ENCODE data around the gene NAV2. TPM values are rescaled to one million over a fixed set of nuclear protein-coding genes. Genes with fewer than 3 reads are reported as not detected.
A peak's percentile ranks its signal among the peaks of the same experiment; 100 is the strongest.

Gene NAV2
- total RNA-seq, 1 experiment from 2014 or later: 46.3 TPM

- Histone ChIP-seq H3K23me2 (ENCODE audit: insufficient read length, low read depth, low read length, poor library complexity, severe bottlenecking) (no peaks in the 10 kb centered on the region), H3K9ac (ENCODE audit: extremely low read depth, insufficient read length, low read length) (no peak overlapping the region), H3K56ac (ENCODE audit: insufficient read length, low read depth, low read length) (no peak overlapping the region), H3K27ac (ENCODE audit: insufficient read length, low read depth, low read length) (no peak overlapping the region), H2BK120ac (ENCODE audit: low read depth, low read length, poor library complexity, severe bottlenecking) (no peak overlapping the region), H3K18ac (ENCODE audit: insufficient read length, low read depth, low read length) (no peak overlapping the region), H3K79me1 (ENCODE audit: insufficient read depth, low read depth, low read length, poor library complexity, severe bottlenecking) (no peaks in the 10 kb centered on the region), H3K27me3 (ENCODE audit: insufficient read depth, low read length) (no peaks in the 10 kb centered on the region), H2BK20ac (ENCODE audit: low read depth, low read length, poor library complexity, severe bottlenecking) (no peak overlapping the region), H3K4me1 (ENCODE audit: insufficient read depth, low read length) (peaks cover 12% of the 10 kb centered on the region), H2AFZ (ENCODE audit: low read length) (no peak overlapping the region), H4K20me1 (ENCODE audit: control insufficient read depth, insufficient read depth, insufficient read length) (no peaks in the 10 kb centered on the region), H3K79me2 (ENCODE audit: insufficient read depth, low read length) (no peaks in the 10 kb centered on the region), H3T11ph (ENCODE audit: low read length) (no peak overlapping the region), H2BK12ac (ENCODE audit: insufficient read length, low read depth, low read length) (no peak overlapping the region), H3K9me3 (ENCODE audit: control insufficient read depth, low read depth, low read length) (no peaks in the 10 kb centered on the region), H4K91ac (ENCODE audit: insufficient read length, low read depth, low read length) (no peak overlapping the region), H4K5ac (ENCODE audit: insufficient read length, low read depth, low read length) (no peak overlapping the region), H3K14ac (ENCODE audit: insufficient read depth, low read length) (no peak overlapping the region), H3K4me2 (ENCODE audit: insufficient read depth, insufficient read length, low read length) (no peak overlapping the region), H2BK15ac (ENCODE audit: low read depth, low read length) (no peak overlapping the region), H2BK5ac (ENCODE audit: insufficient read length, low read length) (no peak overlapping the region), H4K8ac (replicated peaks; ENCODE audit: insufficient read length, low read depth, low read length) (no peak overlapping the region), H3K4ac (ENCODE audit: low read depth, low read length) (no peak overlapping the region), H2AK5ac (ENCODE audit: insufficient read length, low read length) (no peak overlapping the region), H3K23ac (ENCODE audit: insufficient read length, low read depth, low read length) (no peak overlapping the region)
- TF ChIP-seq CTCF (conservative IDR thresholded peaks at IDR 0.05): no peak
- peaks cover 13 to 27% (median 25%) of the 10 kb centered on the region in 3 experiments for H3K36me3 Mint-ChIP-seq (ENCODE audit: insufficient read depth in 1 of 3, low read depth in 3 of 3)
- H3K27me3 Mint-ChIP-seq (ENCODE audit: low read depth): no peaks in the 10 kb centered on the region
- peak overlapping the region in 2 of 3 experiments; percentile 22 to 50; a peak in 3 of 7 replicates for H3K27ac Mint-ChIP-seq
- H3K4me3 Mint-ChIP-seq: no peak overlapping the region
- no peaks in the 10 kb centered on the region; a peak in 1 of 5 replicates for H3K9me3 Mint-ChIP-seq
- no peak for DNase-seq
- no CpG with 5 or more reads among the region's 7 CpGs for whole genome bisulfite sequencing (ENCODE audit: extremely low coverage, insufficient read length, low lambda C conversion rate)
- H3K4me1 Mint-ChIP-seq: peaks cover 34% of the 10 kb centered on the region in 2 experiments
Observed at GRCh38 chr11:19949606-19950005, 237.0 kb downstream of the NAV2 start.
